Thoracic aorta (tissue), 2 donors: ENCODE data around the gene CDO1. TPM values are rescaled to one million over a fixed set of nuclear protein-coding genes. Genes with fewer than 3 reads are reported as not detected.
"Not testable (repeated sequence)": the region's sequence is repeated elsewhere in the genome, so short reads cannot be mapped to it uniquely, and the experiment has no call there.

Source experiments
- ATAC-seq: fragments of 150-250 bp; one replicate; pipeline ENCODE4 v1.8.0; 2017; ENCODE audit warnings: low read depth; ENCODE audit not compliant: insufficient number of reproducible peaks, low FRiP score
- DNase-seq: peaks from one replicate; pipeline ENCODE4 v3.0.0-alpha.2; 2020; ENCODE audit warnings: low spot score
- H3K27ac ChIP-seq, 2 donors: fragments of 200-600 bp; sonication (generic); 1 replicate in 1 of 2; 2 replicates in 1 of 2; pipeline ENCODE4 v1.5.1; 2016; ENCODE audit warnings: mild to moderate bottlenecking in 2 of 2, moderate library complexity in 2 of 2
- H3K27me3 ChIP-seq: fragments of 200-600 bp; sonication (generic); replicated peaks from 2 replicates; pipeline ENCODE4 v1.6.0; 2016; ENCODE audit warnings: mild to moderate bottlenecking; ENCODE audit not compliant: insufficient read depth
- H3K36me3 ChIP-seq: fragments of 200-600 bp; sonication (generic); one replicate; pipeline ENCODE4 v1.5.1; 2016
- H3K4me1 ChIP-seq, 2 donors: fragments of 200-600 bp; sonication (generic); 1 replicate in 1 of 2; 2 replicates in 1 of 2; pipeline versions ENCODE4 v1.5.1 to v1.6.0; 2016; ENCODE audit warnings: low read depth in 2 of 2, mild to moderate bottlenecking in 1 of 2; ENCODE audit not compliant: control insufficient read depth in 1 of 2
- H3K4me3 ChIP-seq: fragments of 200-600 bp; sonication (generic); 2 replicates; pipeline ENCODE4 v1.5.1; 2016; ENCODE audit warnings: mild to moderate bottlenecking
- H3K9me3 ChIP-seq: fragments of 200-600 bp; sonication (generic); 2 replicates; pipeline ENCODE4 v1.5.1; 2016
- CTCF ChIP-seq: fragments of 200-600 bp; sonication (generic); IDR thresholded peaks from one replicate; pipeline ENCODE4 v1.5.1; 2019; ENCODE audit warnings: antibody characterized with exemption
- total RNA-seq, 2 donors: library from RNA; depleted of rRNA; stranded (reverse); fragments of >200 nt; gene quantifications; one replicate each; pipeline versions ENCODE4 v1.1.0 to v1.2.3, GENCODE V29; 2016

CDO1 gene
- total RNA-seq, 2 donors from 2014 or later: 70.7 to 132 TPM

DNA sequence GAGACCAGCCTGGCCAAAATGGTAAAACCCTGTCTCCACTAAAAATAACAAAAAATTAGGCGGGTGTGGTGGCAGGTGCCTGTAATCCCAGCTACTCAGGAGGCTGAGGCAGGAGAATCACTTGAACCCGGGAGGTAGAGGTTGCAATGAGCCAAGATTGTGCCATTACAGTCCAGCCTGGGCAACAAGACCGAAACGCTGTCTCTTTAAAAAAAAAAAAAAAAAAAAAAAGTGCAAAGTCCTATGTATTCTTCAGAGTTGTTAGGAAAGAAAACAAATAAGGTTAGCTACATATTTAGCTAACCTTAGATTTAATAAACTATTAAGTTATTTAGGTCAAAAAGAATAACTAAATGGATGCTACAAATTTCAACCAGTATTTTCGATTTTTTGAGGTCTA is 13.5 kb upstream of the CDO1 start:
- TF ChIP-seq CTCF: no peak
- Histone ChIP-seq H3K9me3 (no peaks in the 10 kb centered on the region), H3K4me3 (no peak overlapping the region), H3K27ac (no peak overlapping the region), H3K27me3 (no peaks in the 10 kb centered on the region), H3K36me3 (peaks cover 14% of the 10 kb centered on the region), H3K4me1 (no peaks in the 10 kb centered on the region)
- no peak for DNase-seq
- ATAC-seq: no peak

DNA sequence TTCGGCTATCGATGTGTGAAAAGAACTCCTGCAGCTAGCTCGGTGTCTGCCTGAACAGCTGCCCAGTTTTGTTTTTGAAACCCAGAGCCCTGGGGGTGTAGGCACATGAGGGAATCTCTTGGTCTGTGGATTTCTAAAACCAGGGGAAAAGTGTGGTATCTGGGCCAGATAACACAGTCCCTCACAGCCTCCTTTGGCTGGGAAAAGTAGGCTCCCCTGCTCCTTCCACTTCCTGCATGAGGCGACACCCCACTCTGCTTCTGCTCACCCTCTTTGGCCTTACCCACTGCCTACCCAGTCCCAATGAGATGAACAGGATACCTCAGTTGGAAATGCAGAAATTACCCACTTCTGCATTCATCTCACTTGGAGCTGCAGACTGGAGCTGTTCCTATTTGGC is 9.5 kb upstream of the CDO1 start:
- peaks cover 6% of the 10 kb centered on the region for H3K36me3 ChIP-seq
- ATAC-seq (no peak), DNase-seq (no peak)
- H3K9me3 ChIP-seq: no peaks in the 10 kb centered on the region
- no peaks in the 10 kb centered on the region for H3K27me3 ChIP-seq
- no peak overlapping the region for H3K4me3 ChIP-seq
- TF ChIP-seq CTCF: no peak
- H3K4me1 ChIP-seq: no peaks in the 10 kb centered on the region
- H3K27ac ChIP-seq: no peak overlapping the region

DNA sequence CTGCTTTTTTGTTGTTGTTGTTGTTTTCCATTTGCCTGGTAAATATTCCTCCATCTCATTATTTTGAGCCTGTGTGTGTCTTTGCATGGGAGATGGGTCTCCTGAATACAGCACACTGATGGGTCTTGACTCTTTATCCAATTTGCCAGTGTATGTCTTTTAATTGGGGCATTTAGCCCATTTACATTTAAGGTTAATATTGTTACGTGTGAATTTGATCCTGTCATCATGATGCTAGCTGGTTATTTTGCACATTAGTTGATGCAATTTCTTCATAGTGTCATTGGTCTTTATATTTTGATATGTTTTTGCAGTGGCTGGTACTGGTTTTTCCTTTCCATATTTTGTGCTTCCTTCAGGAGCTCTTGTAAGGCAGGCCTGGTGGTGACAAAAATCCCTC is 8.5 kb upstream of the CDO1 start:
- not testable (repeated sequence) for H3K27me3 ChIP-seq, DNase-seq, ATAC-seq, H3K27ac ChIP-seq, H3K9me3 ChIP-seq, H3K4me1 ChIP-seq, H3K36me3 ChIP-seq, H3K4me3 ChIP-seq

GRCh38 chr5:115820846-115821245 is 4.4 kb upstream of the CDO1 start:
- TF ChIP-seq CTCF: no peak
- DNase-seq: no peak
- no peak overlapping the region for H3K4me3 ChIP-seq
- no peak for ATAC-seq
- no peaks in the 10 kb centered on the region for H3K27me3 ChIP-seq
- H3K4me1 ChIP-seq: no peaks in the 10 kb centered on the region
- no peaks in the 10 kb centered on the region for H3K9me3 ChIP-seq
- H3K27ac ChIP-seq: no peak overlapping the region
- H3K36me3 ChIP-seq: no peaks in the 10 kb centered on the region

DNA sequence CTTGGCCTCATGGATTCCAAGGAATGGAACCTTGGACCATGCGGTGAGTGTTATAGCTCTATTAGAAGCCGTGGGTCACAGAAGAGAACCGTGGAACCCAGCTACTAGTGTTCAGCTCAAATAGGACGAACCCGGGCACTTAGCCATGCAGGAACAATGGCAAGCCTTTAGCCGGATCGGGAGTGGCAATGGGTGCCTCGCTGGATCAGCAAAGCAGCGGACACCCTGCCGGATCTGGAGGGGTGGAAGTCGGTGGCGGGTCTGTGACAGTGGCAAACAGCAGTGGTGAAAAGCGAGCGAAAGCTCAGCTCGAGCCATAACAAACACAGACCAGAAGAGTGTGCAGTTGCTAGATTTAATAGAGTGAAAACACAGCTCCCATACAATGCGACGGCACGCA is 2.4 kb upstream of the CDO1 start:
- Histone ChIP-seq H3K27me3 (no peaks in the 10 kb centered on the region), H3K4me1 (peaks cover 5 to 17% of the 10 kb centered on the region in 2 donors), H3K9me3 (no peaks in the 10 kb centered on the region), H3K27ac (no peak overlapping the region), H3K36me3 (no peaks in the 10 kb centered on the region), H3K4me3 (no peak overlapping the region)
- DNase-seq (no peak), ATAC-seq (no peak)
- no peak for TF ChIP-seq CTCF

GRCh38 chr5:115817386-115817785 is 927 bp upstream of the CDO1 start:
- no peak for TF ChIP-seq CTCF
- Histone ChIP-seq H3K4me1 (peaks cover 5 to 25% of the 10 kb centered on the region in 2 donors), H3K27ac (no peak overlapping the region), H3K9me3 (no peaks in the 10 kb centered on the region), H3K27me3 (no peaks in the 10 kb centered on the region), H3K4me3 (peak overlapping the region; percentile 80), H3K36me3 (no peaks in the 10 kb centered on the region)
- DNase-seq (no peak), ATAC-seq (no peak)
